SH-SY5Y (cell line): ENCODE results near the gene IFI6.

Experiments
- GATA2 ChIP-seq: IDR thresholded peaks from 2 replicates; pipeline ENCODE4 v1.6.1; 2011; ENCODE audit warnings: mild to moderate bottlenecking, low read depth, low read length
- GATA3 ChIP-seq: IDR thresholded peaks from 2 replicates; pipeline ENCODE4 v1.6.1; 2011; ENCODE audit warnings: low read depth, mild to moderate bottlenecking, low read length, moderate library complexity

IFI6 gene, protein sequence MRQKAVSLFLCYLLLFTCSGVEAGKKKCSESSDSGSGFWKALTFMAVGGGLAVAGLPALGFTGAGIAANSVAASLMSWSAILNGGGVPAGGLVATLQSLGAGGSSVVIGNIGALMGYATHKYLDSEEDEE

DNA sequence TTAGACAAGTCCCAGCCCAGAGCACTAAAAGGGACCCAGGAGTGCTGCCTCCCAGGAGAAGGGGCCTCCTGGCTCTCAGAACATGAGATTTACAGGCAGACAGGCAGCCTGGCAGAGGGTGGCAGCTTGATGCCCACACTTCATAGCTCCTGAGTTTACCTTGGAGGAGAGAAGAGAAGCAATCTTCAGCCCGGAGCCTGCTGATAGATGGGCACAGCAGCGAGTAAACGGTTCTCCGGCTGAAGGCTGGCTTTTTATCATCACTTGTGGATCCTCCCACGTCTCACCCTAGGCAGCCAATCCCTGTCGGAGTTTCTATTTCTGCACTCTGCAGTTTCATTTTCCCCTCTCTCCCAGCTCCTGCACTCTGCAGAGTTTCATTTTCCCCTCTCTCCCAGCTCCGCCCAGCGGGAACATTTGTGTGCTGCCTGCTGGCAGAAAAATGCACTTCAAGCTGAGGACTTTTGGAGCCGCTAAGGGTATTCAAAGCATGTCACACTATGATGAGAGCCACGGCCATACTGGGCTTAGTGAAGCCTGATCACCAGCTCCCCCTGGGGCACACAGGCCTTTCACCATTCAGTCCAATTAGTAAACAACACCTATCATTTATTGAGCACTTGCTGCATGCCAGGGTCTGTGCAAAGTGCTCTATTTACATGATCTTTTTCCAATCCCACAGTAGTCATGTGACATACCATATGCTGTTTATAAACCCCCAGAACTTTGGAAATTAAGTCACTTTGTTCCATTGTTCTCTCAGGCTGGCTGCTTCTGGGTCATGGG, at the start of gene IFI6:
Gene IFI6 (minus strand): TSS at position 229 of the 786 bp plus-strand sequence. CDS start 2,878 bp downstream, outside the sequence.
- TF ChIP-seq GATA3: no peak
- TF ChIP-seq GATA2: no peak

DNA sequence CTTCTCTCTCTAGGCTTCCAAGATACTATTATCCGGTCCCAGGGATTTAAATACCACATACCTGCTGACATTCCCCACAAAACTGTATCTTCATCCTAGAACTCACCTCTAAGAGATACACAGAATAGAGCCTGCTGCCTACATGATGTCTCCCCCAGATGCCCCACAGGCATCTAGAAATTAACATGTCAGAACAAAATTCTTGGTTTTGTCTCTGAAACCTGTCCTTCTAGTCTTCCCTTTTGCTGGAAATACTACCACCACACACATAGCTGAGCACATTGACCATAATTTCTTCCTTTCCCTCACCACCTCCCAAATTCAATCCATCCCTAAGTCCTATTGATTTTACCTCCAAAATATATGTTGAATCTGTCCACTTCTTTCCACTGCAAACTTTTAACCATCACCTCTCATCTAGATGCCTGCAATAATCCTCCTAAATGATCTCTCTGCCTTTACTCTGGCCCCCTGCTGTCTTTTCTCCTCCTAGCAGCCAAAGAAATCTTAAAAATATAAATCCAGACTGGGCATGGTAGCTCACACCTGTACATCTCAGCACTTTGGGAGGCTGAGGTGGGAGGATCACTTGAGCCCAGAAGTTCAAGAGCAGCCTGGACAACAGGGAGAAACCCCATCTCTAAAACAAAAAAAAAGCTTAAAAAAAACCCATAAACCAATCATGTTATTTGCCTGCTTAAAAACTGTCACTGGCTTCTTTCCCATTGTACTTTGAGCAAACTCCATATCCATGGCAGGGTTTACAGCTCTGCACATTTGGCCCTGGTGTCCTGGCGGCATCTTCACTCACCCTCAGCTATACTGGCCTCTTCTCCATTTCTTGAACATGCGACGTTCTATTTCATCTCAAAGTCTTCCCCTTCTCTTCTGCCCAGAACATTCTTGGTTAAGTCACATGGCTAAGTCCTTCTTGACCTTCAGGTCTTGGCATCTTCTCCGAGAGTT, 47.6 kb upstream of the IFI6 start:
- TF ChIP-seq GATA3 (no peak), GATA2 (no peak)

DNA sequence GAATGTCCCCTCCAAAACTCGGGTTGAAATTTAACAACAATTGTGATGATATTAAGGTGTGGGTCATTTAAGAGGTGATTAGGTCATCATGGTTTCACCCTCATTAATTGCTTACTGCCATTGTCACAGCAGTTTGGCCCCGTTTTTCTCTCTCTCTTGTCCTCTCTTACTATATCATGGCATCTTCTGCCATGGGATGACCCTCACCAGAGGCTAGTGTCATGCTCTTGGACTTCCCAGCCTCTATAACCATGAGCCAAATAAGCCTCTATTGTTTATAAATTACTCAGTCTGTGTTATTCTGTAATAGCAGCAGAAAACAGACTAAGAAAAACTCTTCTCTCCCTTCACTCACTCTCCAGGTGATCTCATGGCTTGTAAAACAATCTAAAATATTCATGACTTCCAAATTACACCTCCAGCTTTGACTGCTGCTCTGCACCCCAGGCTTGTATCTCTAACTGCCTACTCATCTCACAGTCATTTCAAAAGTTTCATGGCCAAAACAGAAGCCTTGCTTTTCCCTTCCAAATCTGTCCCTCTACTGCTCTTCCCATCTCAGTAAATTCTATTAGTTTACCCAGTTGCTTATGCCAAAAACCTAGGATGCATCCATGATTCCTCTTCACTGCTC, 44.4 kb upstream of the IFI6 start:
- TF ChIP-seq GATA2: no peak
- TF ChIP-seq GATA3: no peak

DNA sequence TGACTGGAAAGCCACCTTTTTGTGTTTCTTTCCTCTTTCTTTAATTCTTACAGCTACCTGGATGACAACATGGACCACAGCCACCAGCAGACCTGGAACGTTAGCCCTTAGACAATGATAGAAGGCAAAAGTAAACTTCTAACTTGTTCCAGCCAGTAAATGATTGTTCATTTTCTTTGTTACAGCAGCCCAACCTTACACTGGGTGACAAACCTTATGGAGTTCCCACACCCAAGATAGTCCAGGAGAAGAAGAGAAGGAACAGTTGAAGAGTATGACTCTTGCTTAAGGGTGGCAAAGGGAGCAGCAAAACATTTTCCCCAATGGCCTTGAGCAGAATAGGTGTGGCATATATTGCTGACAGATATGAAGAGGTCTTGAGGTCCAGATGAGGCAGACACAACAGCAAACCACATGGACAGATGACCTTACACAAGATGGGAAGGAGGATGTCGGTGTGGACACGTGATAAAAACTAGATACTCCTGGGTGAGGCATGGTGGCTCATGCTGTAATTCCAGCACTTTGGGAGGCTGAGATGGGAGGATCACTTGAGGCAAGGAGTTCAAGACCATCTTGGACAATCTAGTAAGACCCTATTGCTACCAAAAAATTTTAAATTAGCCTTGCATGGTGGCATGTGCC, 42.0 kb upstream of the IFI6 start:
- TF ChIP-seq GATA2 (no peak), GATA3 (no peak)

DNA sequence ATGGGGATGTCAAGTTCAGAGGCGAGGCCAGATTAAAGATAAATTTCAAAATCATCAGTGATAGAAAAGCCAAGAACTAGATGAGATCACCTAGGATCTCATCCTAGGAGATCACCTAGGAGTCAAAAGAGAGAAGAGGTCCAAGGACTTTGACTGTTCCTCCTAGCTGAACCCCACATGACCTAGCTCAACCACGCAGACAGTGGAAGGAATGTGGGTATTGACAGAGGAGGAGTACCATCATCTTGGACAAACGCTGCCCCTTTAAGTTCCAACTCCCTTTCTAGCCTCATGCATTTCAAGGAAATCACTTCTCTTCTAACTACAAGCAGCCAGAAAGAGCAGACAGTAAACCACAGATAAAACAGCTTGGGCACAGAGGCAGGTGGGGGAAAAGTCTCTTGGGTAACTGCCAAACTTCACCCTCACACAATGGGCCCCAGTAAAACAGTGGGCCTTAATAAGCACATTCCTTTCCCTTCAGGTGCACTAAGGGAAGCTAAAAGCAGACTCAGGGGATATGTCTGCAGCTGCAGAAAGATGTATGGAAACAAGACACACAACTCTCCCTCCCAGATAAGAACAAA, 41.2 kb upstream of the IFI6 start:
- TF ChIP-seq GATA2 (no peak), GATA3 (no peak)

DNA sequence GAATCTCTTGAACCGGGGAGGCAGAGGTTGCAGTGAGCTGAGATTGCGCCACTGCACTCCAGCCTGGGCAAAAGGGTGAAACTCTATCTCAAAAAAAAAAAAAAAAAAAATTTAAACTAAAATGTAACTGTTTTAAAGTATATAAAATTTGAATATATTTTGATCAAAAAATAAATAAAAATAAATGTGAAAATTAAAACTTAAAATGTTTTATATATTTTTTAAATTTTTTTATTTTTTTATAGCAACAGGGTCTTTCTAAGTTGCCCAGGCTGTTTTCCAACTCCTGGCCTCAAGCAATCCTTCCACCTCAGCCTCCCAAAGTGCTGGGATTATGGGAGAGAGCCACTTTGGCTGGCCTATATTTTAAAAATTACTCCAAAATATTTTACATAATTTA, 38.6 kb upstream of the IFI6 start:
- no peak for TF ChIP-seq GATA3
- no peak for TF ChIP-seq GATA2

DNA sequence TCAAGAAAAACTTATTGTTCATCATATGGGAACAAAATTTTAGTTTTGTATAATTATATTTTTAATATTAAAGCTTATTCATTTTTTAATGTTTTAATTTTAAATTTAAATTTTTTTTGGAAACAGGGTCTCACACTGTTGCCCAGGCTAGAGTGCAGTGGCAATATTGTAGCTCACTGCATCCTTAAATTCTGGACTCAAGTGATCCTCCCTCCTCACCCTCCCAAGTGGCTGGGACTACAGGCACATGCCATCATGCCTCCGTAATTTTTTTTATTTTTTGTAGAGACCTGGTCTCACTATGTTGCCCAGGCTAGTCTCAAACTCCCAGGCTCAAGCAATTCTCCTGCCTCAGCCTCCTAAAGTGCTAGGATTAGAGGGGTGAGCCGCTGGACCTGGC, 33.6 kb upstream of the IFI6 start:
- TF ChIP-seq GATA3 (no peak), GATA2 (no peak)

DNA sequence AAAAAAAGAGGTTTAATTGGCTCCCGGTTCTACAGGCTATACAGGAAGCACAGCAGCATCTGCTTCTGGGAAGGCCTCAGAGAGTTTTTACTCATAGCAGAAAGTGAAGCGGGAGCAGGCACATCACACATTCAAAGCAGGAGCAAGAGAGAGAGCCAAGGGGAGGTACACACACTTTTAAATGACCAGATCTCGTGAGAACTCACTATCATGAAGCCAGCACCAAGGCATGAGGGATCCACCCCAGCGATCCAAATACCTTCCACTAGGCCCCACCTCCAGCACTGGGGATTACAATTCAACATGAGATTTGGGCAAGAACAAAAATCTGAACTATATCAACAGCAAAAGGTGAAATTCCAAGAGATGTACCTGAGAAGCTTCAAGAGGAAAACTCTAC, 33.0 kb upstream of the IFI6 start:
- no peak for TF ChIP-seq GATA3
- no peak for TF ChIP-seq GATA2

DNA sequence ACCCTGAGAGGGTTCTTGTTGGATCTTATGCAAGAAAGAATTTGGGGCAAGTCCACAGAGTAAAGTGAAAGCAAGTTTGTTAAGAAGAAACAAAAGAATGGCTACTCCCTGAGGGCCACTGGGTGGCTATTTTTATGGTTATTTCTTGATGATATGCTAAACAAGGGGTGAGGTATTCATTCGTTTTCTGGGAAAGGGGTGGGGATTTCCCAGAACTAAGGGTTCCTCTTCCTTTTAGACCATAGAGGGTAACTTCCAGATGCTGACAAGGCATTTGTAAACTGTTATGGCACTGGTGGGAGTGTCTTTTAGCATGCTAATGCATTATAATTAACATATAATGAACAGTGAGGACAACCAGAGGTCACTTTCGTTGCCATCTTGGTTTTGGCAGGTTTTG, 18.2 kb upstream of the IFI6 start:
- TF ChIP-seq GATA3 (no peak), GATA2 (no peak)

DNA sequence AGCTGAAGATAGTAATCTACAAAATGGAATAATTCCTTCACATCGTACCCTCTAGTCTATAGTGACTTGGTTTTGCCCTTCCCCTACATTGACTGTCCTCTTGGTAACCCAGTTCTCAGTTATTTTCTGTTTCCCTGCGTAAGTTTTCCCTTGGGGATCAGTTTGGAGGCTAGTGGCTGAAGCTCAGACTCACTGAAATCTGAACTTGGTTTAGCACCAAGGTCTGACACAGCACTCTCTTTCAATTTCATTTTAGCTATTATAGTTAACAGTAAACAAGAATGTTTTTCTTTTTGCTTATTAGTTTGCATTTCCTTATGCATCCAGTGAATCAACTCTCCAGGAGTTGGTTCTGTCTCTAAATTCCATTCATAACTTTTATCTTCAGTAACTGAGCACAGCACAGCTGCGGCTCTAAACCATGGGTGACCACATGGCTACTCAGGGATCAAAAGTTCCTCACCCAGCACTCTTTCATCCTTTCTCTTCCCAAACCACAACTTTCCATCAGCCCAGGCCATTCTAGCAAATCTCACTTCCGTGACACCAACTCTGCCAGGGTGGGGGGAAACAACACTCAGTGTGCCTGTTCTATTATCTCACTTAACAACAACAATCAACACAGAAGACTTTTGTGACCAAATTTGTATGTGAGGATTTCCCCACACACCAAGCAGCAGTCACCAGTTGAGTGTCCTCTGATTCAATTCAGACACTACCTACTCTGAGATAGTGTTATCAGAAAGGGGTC, 17.6 kb upstream of the IFI6 start:
- TF ChIP-seq GATA2: no peak
- no peak for TF ChIP-seq GATA3

DNA sequence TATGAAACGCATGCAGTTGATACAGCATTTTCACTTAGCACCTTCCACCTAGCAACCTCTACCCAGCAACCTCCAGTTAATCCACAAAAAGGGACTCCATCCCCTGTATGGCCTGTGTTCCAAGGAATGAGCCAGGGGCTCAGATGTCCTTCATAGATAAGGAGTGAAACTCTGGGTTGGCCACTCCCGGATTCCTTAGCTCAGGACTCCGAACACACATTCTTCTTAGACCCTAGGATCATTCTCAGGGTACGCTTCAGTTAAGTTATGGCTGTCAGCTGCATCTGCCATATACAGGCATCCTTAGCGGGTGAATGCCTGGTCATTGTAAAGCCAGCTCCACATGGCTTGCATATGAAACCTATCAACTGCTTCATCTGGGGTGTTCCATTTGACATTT, 15.9 kb upstream of the IFI6 start:
- TF ChIP-seq GATA2 (no peak), GATA3 (no peak)

DNA sequence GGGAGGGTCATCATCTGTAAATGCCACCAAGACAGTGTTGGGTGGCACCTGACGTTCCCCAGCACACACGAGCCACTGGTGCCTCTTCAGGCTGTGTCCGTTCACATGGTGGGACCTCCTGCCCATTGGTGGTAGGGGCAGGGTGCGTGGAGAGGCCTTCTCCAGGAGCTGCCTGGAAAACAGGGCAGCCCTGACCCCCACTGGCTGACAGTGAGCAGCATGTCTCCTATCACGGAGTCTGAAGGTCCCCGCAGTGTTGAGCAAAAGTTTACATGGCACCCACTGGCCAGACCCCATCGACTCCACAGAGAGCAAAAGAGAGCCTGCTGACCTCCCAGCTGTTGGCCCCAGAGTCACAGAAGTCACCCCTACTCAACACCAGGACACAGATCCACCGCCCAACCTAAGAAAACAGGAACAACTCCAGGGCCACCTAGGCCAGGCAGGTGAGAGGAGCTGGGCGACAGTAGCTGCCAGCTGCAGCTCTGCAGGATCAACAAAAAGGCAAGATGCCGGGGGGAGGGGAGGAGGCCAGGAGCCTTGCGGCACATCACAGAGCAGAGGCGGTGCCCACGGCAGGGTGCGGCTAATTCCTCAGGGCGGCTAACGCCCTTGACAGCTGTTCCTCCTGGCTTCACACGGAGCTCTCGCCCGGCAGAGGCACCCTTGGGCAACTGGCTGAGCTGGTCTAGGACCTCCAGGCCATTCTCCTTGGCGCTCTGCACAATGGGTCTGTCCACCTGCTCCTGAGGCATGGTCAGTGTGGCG, 14.4 kb upstream of the IFI6 start:
- no peak for TF ChIP-seq GATA3
- TF ChIP-seq GATA2: no peak
